Activated naive CD4-positive, alpha-beta T cell treated with anti-CD3 and anti-CD28 coated beads for 36 hours (primary cell): ENCODE results near the gene BICRA. TPM values are rescaled to one million over a fixed set of nuclear protein-coding genes. Genes with fewer than 3 reads are reported as not detected.

ENCODE experiments used
- CTCF ChIA-PET: fragments of 350-600 bp; sonication (Branson Sonifier 250); formaldehyde crosslinking; loops from one replicate; lab custom pipeline; 2021; ENCODE audit warnings: antibody characterized with exemption; lab: Charles Lee
- DNase-seq: peaks from one replicate; pipeline ENCODE4 v3.0.0-alpha.2; 2020
- H3K27ac Mint-ChIP-seq: one replicate; pipeline ENCODE4 v1.8.0; 2021; ENCODE audit warnings: mild to moderate bottlenecking, mixed read lengths
- H3K27me3 Mint-ChIP-seq: one replicate; pipeline ENCODE4 v1.8.0; 2021; ENCODE audit warnings: low read depth, mixed read lengths
- H3K36me3 Mint-ChIP-seq: one replicate; pipeline ENCODE4 v1.8.0; 2021; ENCODE audit warnings: low read depth, mixed read lengths
- H3K4me1 Mint-ChIP-seq: one replicate; pipeline ENCODE4 v1.8.0; 2021; ENCODE audit warnings: low read depth, mixed read lengths
- H3K4me3 Mint-ChIP-seq: one replicate; pipeline ENCODE4 v1.8.0; 2021; ENCODE audit warnings: mild to moderate bottlenecking, moderate library complexity, mixed read lengths
- H3K9me3 Mint-ChIP-seq: one replicate; pipeline ENCODE4 v1.8.0; 2021; ENCODE audit warnings: mixed read lengths
- intact Hi-C: fragments of 100-400 bp; cut with micrococcal nuclease; formaldehyde crosslinking; loops from one replicate; pipeline ENCODE4 v1.15.1; 2023
- total RNA-seq, 2 experiments: library from RNA; stranded (reverse); gene quantifications; one replicate each; pipeline ENCODE4 v1.2.3, GENCODE V29; 2021

Gene BICRA
- total RNA-seq, 2 experiments from 2014 or later, result 11.2 to 12.5 TPM

- CTCF ChIA-PET, result interaction anchor here (0.6 kb wide), 1 partner anchor 213 kb away, joined by 3 read pairs; no protein-coding TSS in a partner anchor
- no peak overlapping the region for H3K4me3 Mint-ChIP-seq
- no peak overlapping the region for H3K27ac Mint-ChIP-seq
- no peaks in the 10 kb centered on the region for H3K27me3 Mint-ChIP-seq
- H3K36me3 Mint-ChIP-seq, result peaks cover 13% of the 10 kb centered on the region
- no peak for DNase-seq
- H3K9me3 Mint-ChIP-seq, result peaks cover under 1% of the 10 kb centered on the region
- intact Hi-C loops, result no loop called here
- peaks cover 25% of the 10 kb centered on the region for H3K4me1 Mint-ChIP-seq
Measured at GRCh38 chr19:47644199-47644598, 35.3 kb downstream of the BICRA start.

- no peak overlapping the region for H3K27ac Mint-ChIP-seq
- H3K4me3 Mint-ChIP-seq, result no peak overlapping the region
- no peak for DNase-seq
- intact Hi-C loops, result no loop called here
- no peaks in the 10 kb centered on the region for H3K27me3 Mint-ChIP-seq
- peaks cover 4% of the 10 kb centered on the region for H3K9me3 Mint-ChIP-seq
- CTCF ChIA-PET, result no interaction called here
- peaks cover 17% of the 10 kb centered on the region for H3K36me3 Mint-ChIP-seq
- peaks cover 29% of the 10 kb centered on the region for H3K4me1 Mint-ChIP-seq
Measured at GRCh38 chr19:47644743-47645482, 36.0 kb downstream of the BICRA start.

- no peaks in the 10 kb centered on the region for H3K27me3 Mint-ChIP-seq
- CTCF ChIA-PET, result no interaction called here
- H3K27ac Mint-ChIP-seq, result no peak overlapping the region
- DNase-seq, result no peak
- H3K36me3 Mint-ChIP-seq, result peaks cover 17% of the 10 kb centered on the region
- H3K4me1 Mint-ChIP-seq, result peaks cover 36% of the 10 kb centered on the region
- H3K4me3 Mint-ChIP-seq, result no peak overlapping the region
- intact Hi-C loops, result no loop called here
- peaks cover 4% of the 10 kb centered on the region for H3K9me3 Mint-ChIP-seq
Measured at GRCh38 chr19:47646924-47647323, 38.0 kb downstream of the BICRA start.

GRCh38 chr19:47649588-47649987, 40.7 kb downstream of the BICRA start:
- DNase-seq, result no peak
- CTCF ChIA-PET, result no interaction called here
- intact Hi-C loops, result no loop called here
- Mint-ChIP-seq H3K36me3 (peaks cover 21% of the 10 kb centered on the region), H3K4me1 (peaks cover 31% of the 10 kb centered on the region), H3K4me3 (no peak overlapping the region), H3K27me3 (no peaks in the 10 kb centered on the region), H3K27ac (no peak overlapping the region), H3K9me3 (peaks cover 4% of the 10 kb centered on the region)

- Mint-ChIP-seq H3K9me3 (peaks cover 4% of the 10 kb centered on the region), H3K27ac (no peak overlapping the region), H3K4me1 (peaks cover 28% of the 10 kb centered on the region), H3K4me3 (no peak overlapping the region), H3K36me3 (peaks cover 17% of the 10 kb centered on the region), H3K27me3 (no peaks in the 10 kb centered on the region)
- intact Hi-C loops, result no loop called here
- DNase-seq, result no peak
- CTCF ChIA-PET, result no interaction called here
Measured at GRCh38 chr19:47650700-47651099, 41.8 kb downstream of the BICRA start.

GRCh38 chr19:47651132-47651531, 42.2 kb downstream of the BICRA start:
- Mint-ChIP-seq H3K4me1 (peaks cover 28% of the 10 kb centered on the region), H3K27ac (no peak overlapping the region), H3K36me3 (peaks cover 17% of the 10 kb centered on the region), H3K27me3 (no peaks in the 10 kb centered on the region), H3K9me3 (peaks cover 4% of the 10 kb centered on the region), H3K4me3 (no peak overlapping the region)
- no peak for DNase-seq
- intact Hi-C loops, result no loop called here
- CTCF ChIA-PET, result no interaction called here

GRCh38 chr19:47651691-47652090, 42.8 kb downstream of the BICRA start:
- peaks cover 4% of the 10 kb centered on the region for H3K9me3 Mint-ChIP-seq
- H3K27ac Mint-ChIP-seq, result no peak overlapping the region
- peaks cover 28% of the 10 kb centered on the region for H3K4me1 Mint-ChIP-seq
- CTCF ChIA-PET, result no interaction called here
- H3K4me3 Mint-ChIP-seq, result no peak overlapping the region
- peaks cover 16% of the 10 kb centered on the region for H3K36me3 Mint-ChIP-seq
- DNase-seq, result no peak
- no peaks in the 10 kb centered on the region for H3K27me3 Mint-ChIP-seq
- intact Hi-C loops, result no loop called here

GRCh38 chr19:47652285-47652684, 43.4 kb downstream of the BICRA start:
- peaks cover 4% of the 10 kb centered on the region for H3K9me3 Mint-ChIP-seq
- no peak overlapping the region for H3K27ac Mint-ChIP-seq
- no peak overlapping the region for H3K4me3 Mint-ChIP-seq
- CTCF ChIA-PET, result no interaction called here
- H3K36me3 Mint-ChIP-seq, result peaks cover 14% of the 10 kb centered on the region
- intact Hi-C loops, result no loop called here
- H3K4me1 Mint-ChIP-seq, result peaks cover 28% of the 10 kb centered on the region
- H3K27me3 Mint-ChIP-seq, result no peaks in the 10 kb centered on the region
- DNase-seq, result no peak

GRCh38 chr19:47653856-47654255, 44.9 kb downstream of the BICRA start:
- peaks cover 4% of the 10 kb centered on the region for H3K9me3 Mint-ChIP-seq
- CTCF ChIA-PET, result no interaction called here
- H3K4me1 Mint-ChIP-seq, result peaks cover 24% of the 10 kb centered on the region
- no peak overlapping the region for H3K4me3 Mint-ChIP-seq
- H3K27me3 Mint-ChIP-seq, result no peaks in the 10 kb centered on the region
- DNase-seq, result no peak
- intact Hi-C loops, result no loop called here
- H3K27ac Mint-ChIP-seq, result no peak overlapping the region
- H3K36me3 Mint-ChIP-seq, result peaks cover 10% of the 10 kb centered on the region

GRCh38 chr19:47657719-47658118, 48.8 kb downstream of the BICRA start:
- intact Hi-C loops, result no loop called here
- CTCF ChIA-PET, result interaction anchor here (0.6 kb wide), 1 partner anchor 50 kb away, joined by 4 read pairs; no protein-coding TSS in a partner anchor

GRCh38 chr19:47658431-47659348, 49.8 kb downstream of the BICRA start:
- intact Hi-C loops, result no loop called here
- Mint-ChIP-seq H3K4me1 (peaks cover 13% of the 10 kb centered on the region), H3K4me3 (no peak overlapping the region), H3K27ac (no peak overlapping the region), H3K9me3 (no peaks in the 10 kb centered on the region), H3K36me3 (peaks cover 2% of the 10 kb centered on the region), H3K27me3 (no peaks in the 10 kb centered on the region)
- CTCF ChIA-PET, result interaction anchor here (0.6 kb wide), 1 partner anchor 189 kb away, joined by 3 read pairs; no protein-coding TSS in a partner anchor
- no peak for DNase-seq

More at GRCh38 chr19:47657719-47658118, 48.8 kb downstream of the BICRA start:
- DNase-seq, result no peak
- peaks cover 6% of the 10 kb centered on the region for H3K36me3 Mint-ChIP-seq
- peaks cover 11% of the 10 kb centered on the region for H3K4me1 Mint-ChIP-seq
- no peak overlapping the region for H3K27ac Mint-ChIP-seq
- no peaks in the 10 kb centered on the region for H3K27me3 Mint-ChIP-seq
- no peaks in the 10 kb centered on the region for H3K9me3 Mint-ChIP-seq
- no peak overlapping the region for H3K4me3 Mint-ChIP-seq

- CTCF ChIA-PET, result no interaction called here
- Mint-ChIP-seq H3K4me3 (no peak overlapping the region), H3K4me1 (peaks cover 7% of the 10 kb centered on the region), H3K27me3 (no peaks in the 10 kb centered on the region), H3K27ac (no peak overlapping the region), H3K9me3 (no peaks in the 10 kb centered on the region), H3K36me3 (peaks cover 2% of the 10 kb centered on the region)
- DNase-seq, result no peak
- intact Hi-C loops, result no loop called here
Measured at GRCh38 chr19:47660435-47660832, 51.5 kb downstream of the BICRA start.
